HG02642 (cell line): ENCODE data around the gene NUDT15.
"Not testable (repeated sequence)": the region's sequence is repeated elsewhere in the genome, so short reads cannot be mapped to it uniquely, and the experiment has no call there.

Experiments
- ATAC-seq: cut with Tn5 transposase; IDR thresholded peaks from one replicate; pipeline ENCODE4 v1.9.1; 2021; ENCODE audit warnings: mild to moderate bottlenecking; ENCODE audit not compliant: unreplicated experiment, poor library complexity

The NUDT15 gene

GRCh38 chr13:48040896-48041295 is 3.4 kb downstream of the NUDT15 start:
- ATAC-seq = no peak

DNA sequence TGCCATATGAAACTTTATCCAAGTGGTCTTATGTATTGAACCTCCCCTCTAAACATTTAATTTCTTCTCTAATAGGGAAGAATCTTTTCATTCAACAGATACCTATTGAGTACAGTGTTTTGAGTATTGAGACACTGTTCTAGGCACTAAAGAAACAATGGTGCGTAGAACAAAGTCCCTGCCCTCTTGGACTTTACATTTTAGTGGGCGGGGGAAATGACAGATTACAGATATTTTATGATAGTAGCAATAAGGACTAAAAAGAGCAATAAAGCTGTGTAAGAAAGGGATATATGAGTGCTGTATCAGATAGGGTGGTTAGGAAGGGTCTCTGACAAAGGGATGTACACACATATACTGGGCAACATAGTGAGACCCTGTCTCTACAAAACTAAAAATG is 5.4 kb downstream of the NUDT15 start:
- no peak for ATAC-seq

- ATAC-seq = no peak
Measured at GRCh38 chr13:48043789-48044503, 6.4 kb downstream of the NUDT15 start.

DNA sequence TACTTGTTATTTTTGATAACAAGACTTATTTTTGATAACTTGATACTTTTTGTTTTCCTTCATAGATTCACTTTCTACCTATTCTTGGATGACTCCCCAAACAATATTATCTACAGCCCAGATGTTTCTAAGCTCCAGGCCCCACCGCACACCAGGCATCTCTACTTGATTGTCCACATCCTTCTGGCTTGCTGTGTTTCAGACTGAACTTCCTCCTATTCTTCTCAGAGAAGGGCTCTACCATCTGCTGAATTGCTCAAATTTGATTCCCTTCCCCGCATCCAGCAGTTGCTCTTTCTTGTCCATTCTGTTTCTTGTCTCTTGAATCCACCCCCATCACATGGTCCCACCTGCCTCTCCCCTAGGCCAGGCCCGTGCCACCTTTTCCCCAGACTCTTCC is 13.0 kb downstream of the NUDT15 start:
- ATAC-seq = no peak

DNA sequence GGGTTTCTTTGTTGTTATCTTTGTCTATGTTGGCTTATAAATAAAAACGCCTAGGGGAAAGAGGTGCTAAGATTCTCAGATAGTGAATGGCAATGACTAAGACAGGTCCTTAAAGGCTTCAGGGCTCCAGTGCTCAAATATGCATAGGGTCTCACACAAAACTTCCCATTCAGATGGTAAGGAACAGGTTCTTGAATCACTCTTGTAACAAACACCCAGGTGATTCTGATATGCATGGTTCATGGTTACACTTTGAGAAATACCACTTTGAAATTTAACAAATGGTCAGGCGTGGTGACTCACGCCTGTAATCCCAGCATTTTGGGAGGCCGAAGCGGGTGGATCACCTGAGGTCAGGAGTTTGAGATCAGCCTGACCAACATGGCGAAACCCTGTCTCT is 17.1 kb downstream of the NUDT15 start:
- ATAC-seq = no peak

DNA sequence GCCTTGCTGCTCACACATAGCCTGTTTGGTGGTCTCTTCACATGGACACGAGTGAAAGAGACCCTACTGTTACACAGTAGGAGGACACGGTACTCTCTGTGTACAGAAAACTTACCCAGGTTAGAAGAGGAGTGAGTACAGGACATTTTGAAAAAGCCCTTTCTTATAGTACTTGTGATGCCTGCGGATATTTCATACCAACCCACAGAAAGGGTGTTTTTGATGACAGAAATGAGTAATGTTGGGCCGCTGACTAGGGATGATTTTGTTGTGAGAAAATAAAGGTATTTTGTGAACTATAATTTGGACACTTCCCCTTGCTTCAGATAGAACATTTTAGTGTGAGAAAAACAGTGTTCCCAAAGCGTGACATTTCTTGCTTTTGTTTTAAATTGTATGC is 18.2 kb downstream of the NUDT15 start:
- ATAC-seq = no peak

- not testable (repeated sequence) for ATAC-seq
Measured at GRCh38 chr13:48058536-48058935, 21.0 kb downstream of the NUDT15 start.

- ATAC-seq = not testable (repeated sequence)
Measured at GRCh38 chr13:48059951-48060350, 22.4 kb downstream of the NUDT15 start.

DNA sequence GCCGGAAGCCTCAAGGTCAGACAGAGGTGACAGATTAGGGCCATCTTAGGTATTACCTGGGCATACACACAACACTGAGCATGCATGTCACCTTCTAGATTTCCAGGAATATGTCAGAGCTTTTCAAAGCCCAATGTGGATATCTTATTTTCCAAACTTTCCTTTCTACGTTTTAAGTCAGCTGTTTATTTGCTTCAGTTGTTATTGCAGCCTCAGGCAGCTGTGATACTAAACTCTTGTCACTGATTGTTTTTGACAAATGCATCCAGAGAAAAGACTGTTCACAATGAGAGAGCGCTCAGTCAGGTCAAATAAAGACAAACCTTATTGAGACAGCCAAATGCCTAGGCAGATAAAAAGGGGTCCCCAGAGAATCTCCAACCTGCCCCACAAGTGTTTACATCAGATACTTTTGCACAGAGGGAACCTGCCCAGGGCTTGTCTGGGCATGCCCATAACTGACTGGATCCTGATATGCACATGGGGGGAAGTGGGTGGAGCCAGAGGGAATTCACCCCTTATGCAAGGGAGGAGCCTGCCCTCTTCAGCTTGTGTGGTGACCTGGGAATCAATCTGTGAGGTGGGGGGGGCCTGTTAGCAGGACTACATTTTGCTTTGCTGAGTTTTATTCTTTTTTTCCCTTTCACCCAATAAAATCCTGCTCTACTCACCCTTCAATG is 28.9 kb downstream of the NUDT15 start:
- ATAC-seq = peak; percentile 92

- ATAC-seq = no peak
Measured at GRCh38 chr13:48068036-48068435, 30.5 kb downstream of the NUDT15 start.

DNA sequence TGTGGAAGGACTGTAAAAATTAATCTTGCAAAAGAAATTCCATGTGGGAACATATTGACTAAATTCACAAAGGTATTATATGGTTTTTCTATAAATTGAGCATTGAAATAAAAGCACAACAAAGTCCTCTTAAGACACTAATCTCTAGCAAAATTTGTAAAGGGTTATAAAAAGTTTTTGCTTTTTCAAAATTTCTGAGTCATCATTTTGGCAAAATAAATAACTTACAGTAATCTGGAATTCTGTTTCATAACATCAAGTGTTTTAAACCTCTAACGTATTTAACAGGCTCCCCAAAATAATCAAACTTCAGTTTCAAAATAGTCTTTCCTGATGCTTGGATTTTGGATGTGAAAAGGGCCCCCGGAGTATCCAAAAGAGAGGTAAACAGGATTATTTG is 31.4 kb downstream of the NUDT15 start:
- ATAC-seq = no peak

DNA sequence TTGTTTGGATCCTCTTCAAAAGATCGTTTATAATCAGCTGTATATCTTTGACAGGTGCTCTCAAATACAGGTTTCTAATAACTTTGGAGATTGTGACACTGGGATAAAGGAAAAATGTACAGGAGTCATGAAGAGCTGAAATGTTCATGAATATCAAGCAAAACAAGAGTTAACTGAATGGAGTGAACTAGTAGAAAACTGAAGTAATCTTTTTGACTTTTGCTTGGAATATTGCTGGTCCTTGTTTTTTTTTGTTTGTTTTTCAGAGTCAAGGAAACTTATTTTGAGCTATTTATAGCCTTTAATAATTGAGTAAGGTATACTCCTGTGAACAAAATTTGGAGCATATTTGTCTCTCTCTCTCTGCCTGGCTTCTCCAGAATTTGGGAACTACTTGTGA is 32.0 kb downstream of the NUDT15 start:
- no peak for ATAC-seq

DNA sequence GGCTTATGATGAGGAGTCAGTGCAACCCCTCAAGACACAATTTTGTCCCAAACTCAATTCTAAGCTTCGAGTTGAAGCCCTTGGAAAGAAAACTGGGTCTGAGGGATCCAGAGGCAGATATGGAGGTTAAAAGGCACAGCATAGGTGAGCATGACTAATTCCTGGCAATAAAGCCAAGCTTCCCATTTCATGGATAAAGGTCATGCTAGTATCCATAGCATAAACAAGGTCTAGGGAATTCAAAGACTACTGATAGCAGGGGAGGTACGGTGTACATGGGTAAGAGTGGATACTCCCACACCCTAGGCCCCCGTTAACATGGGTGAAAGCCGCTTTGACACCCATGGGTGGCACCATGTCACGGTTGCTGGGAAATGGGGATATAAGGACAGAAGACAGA is 33.4 kb downstream of the NUDT15 start:
- no peak for ATAC-seq

DNA sequence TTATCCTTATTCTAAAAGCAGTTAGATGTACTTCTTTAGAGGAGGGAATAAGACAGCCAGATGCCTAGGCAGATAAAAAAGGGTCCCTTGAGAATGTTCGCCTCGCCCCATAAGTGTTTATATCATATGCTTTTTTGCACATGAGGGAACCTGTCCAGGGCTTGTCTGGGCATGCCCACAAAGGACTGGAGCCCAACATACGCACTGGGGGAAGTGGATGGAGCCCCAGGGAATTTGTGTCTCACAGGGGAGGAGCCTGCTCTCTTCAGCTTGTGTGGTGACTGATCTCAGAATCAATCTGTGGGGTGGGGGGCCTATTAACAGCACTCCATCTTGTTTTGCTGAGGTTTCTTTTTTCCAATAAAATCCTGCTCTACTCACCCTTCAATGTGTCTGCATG is 34.8 kb downstream of the NUDT15 start:
- ATAC-seq = no peak

- no peak for ATAC-seq
Measured at GRCh38 chr13:48072787-48073186, 35.3 kb downstream of the NUDT15 start.

DNA sequence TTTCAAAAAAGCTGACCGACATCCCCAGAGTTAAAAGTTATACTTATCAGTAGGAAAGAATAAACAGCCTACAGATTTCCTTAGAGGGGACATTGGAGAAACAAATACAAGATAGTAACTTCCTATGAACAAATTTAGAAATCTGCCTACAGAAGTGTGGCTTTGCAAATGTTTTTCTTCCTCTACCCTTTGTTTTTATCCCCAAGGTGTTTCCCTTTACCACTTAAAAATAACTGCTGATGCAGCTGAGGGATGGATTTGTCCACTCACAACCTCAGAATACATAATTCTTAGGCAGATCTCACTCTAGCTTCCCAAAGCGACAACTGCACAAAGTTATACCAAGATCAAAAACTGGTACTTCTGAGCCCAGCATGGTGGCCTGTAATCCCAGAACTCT is 36.5 kb downstream of the NUDT15 start:
- ATAC-seq = no peak

GRCh38 chr13:48078251-48078656 is 40.7 kb downstream of the NUDT15 start:
- peak; percentile 96 for ATAC-seq

DNA sequence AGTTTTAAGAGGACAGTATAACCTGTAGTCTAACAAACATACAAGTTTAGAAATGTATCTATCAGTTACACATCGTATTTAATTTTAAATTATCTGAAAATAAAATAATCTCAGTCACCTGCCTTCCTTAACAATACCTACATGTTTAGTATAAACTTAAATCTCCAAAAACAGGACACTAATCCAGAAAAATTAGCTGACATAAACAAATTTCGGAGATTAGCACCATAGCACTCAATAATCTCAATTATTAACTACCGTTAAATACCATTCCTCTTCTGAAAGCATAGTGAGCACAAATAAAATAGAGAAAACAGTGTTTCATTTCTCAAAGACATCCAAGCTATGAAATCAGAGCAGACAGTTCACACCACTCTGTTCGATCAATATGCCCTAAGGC is 44.2 kb downstream of the NUDT15 start:
- no peak for ATAC-seq

- ATAC-seq = no peak
Measured at GRCh38 chr13:48086272-48086671, 48.7 kb downstream of the NUDT15 start.

DNA sequence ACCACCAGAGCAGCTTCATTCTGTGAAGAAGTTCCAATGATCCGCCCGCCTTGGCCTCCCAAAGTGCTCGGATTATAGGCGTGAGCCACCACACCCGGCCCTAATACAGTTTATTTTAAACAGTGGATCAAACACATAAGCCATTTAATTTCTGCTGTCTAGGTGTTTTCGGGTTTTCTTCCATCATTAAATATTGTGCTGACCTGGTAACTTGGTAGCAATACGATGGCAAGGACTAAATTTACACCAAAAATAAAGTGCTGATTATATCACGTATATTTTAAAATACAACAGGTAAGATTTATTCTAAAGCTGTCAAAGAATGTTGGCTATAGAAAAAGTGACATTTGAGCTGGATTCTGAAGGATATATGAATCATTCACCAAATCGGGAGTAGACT is 56.1 kb downstream of the NUDT15 start:
- ATAC-seq = no peak

GRCh38 chr13:48094404-48094780 is 56.9 kb downstream of the NUDT15 start:
- peak; percentile 21 for ATAC-seq
